HepG2 (cell line): ENCODE measurements around the gene ZSCAN32.

Source experiments
- CTCF ChIP-seq: sonication (generic); formaldehyde crosslinking; IDR thresholded peaks from 2 replicates; pipeline ENCODE4 v1.5.0; 2020; ENCODE audit warnings: mild to moderate bottlenecking, missing genetic modification reagents, moderate library complexity
- KAT2B ChIP-seq: fragments of 150-350 bp; IDR thresholded peaks from 2 replicates; pipeline ENCODE4 v1.6.1; 2014; ENCODE audit warnings: low read depth, low read length, borderline replicate concordance
- NBN ChIP-seq: fragments of 450-650 bp; conservative IDR thresholded peaks from 2 replicates; pipeline ENCODE4 v1.6.1; 2017
- NFRKB ChIP-seq: fragments of 450-650 bp; IDR thresholded peaks from 2 replicates; pipeline ENCODE4 v1.6.1; 2017
- POLR2AphosphoS2 ChIP-seq: IDR thresholded peaks from 2 replicates; pipeline ENCODE4 v1.6.1; 2011; ENCODE audit warnings: low read depth, low read length, improper control_type of control experiment
- RERE ChIP-seq: IDR thresholded peaks from 2 replicates; pipeline ENCODE4 v1.6.1; 2016; ENCODE audit warnings: low read depth, missing genetic modification reagents, missing compliant biosample characterization
- RNF2 ChIP-seq: fragments of 450-650 bp; conservative IDR thresholded peaks from 2 replicates; pipeline ENCODE4 v1.6.1; 2016; ENCODE audit warnings: low read depth
- SNAPC2 ChIP-seq: sonication (generic); formaldehyde crosslinking; IDR thresholded peaks from 2 replicates; pipeline ENCODE4 v1.8.1; 2022; ENCODE audit warnings: mild to moderate bottlenecking, missing genetic modification reagents
- TAF1 ChIP-seq: sonication (generic); formaldehyde crosslinking; IDR thresholded peaks from 2 replicates; pipeline ENCODE4 v1.4.0; 2020; ENCODE audit warnings: missing genetic modification reagents
- TEAD3 ChIP-seq: optimal IDR thresholded peaks from 2 replicates; pipeline ENCODE3; 2016; ENCODE audit warnings: borderline replicate concordance
- TP53 ChIP-seq: sonication (generic); formaldehyde crosslinking; conservative IDR thresholded peaks from 2 replicates; pipeline ENCODE4 v1.4.0; 2020; ENCODE audit warnings: missing genetic modification reagents
- ZNF431 ChIP-seq: sonication (generic); formaldehyde crosslinking; IDR thresholded peaks from 2 replicates; pipeline ENCODE4 v1.9.0; 2022; ENCODE audit warnings: missing genetic modification reagents, low read depth, mild to moderate bottlenecking, borderline replicate concordance
- ZNF639 ChIP-seq: conservative IDR thresholded peaks from 2 replicates; pipeline ENCODE4 v1.6.1; 2018; ENCODE audit warnings: missing genetic modification reagents

GRCh38 chr16:3346041-3346440, 54.8 kb downstream of the ZSCAN32 start:
- TF ChIP-seq NFRKB, result no peak
- no peak for TF ChIP-seq CTCF
- no peak for TF ChIP-seq RERE (CRISPR knock-in tag)
- TF ChIP-seq ZNF639 (CRISPR knock-in tag), result no peak
- TF ChIP-seq ZNF431, result no peak
- TF ChIP-seq TP53 (CRISPR knock-in tag), result no peak
- no peak for TF ChIP-seq KAT2B
- TF ChIP-seq TEAD3 (CRISPR knock-in tag), result no peak
- TF ChIP-seq SNAPC2 (CRISPR knock-in tag), result no peak
- TF ChIP-seq POLR2AphosphoS2, result no peak
- no peak for TF ChIP-seq RNF2
- TF ChIP-seq NBN, result no peak
- TF ChIP-seq TAF1, result no peak
